Measurements from ENCODE around the gene ZNF497.
"Not testable (repeated sequence)": the region's sequence is repeated elsewhere in the genome, so short reads cannot be mapped to it uniquely, and the experiment has no call there.

The ZNF497 gene

DNA sequence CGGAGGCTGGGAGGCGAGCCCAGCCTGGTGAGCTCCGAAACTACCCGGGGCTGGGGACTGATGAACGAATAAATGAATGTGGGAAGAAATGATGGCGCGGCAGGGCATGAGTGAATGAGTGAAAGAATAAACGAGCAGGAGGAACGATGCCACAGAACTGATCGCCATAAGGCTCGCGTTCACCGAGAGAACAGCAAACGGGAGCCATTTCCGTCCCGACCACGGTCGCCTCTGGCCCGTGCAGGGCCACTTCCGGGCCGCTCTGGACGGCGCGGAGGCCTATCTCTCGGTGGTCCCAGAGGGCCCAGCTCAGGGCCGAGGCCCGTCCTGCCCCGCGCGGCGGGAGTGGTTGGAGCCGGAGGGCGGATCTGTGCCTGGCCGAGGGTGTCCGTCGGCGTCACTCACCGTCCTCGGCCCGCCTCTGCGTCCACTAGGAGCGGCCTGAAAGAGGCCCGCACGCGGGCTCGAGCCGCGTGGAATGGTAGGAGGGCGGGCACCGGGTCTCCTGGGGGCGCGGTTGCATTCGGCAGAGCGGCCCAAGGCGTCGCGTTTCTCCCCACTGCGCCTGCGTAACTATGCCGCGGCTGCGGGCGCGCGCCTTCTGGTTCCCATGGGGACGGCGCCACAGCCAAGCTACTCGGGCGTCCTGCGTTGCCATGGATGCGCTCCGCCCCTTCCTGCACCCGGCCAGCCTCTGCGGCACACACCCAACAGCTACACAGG, at the start of gene ZNF497:
ZNF497 (minus strand) TSS at position 480 of the 723 bp plus-strand sequence. CDS start 5,116 bp downstream, outside the sequence.
- no peak for TF ChIP-seq CTCF (IDR thresholded peaks at IDR 0.05)
- H3K9me3 Mint-ChIP-seq = no peaks in the 10 kb centered on the region
- H3K4me1 Mint-ChIP-seq = peaks cover 26% of the 10 kb centered on the region
- H3K36me3 Mint-ChIP-seq (ENCODE audit: low read depth) = peaks cover 4% of the 10 kb centered on the region
- peak within 1 kb of the TSS; percentile 97 for H3K4me3 Mint-ChIP-seq
- peak within 1 kb of the TSS; percentile 99 for H3K27ac Mint-ChIP-seq
- DNase-seq = peak; percentile 97
- H3K27me3 Mint-ChIP-seq (ENCODE audit: low read depth, poor library complexity) = peaks cover 4% of the 10 kb centered on the region

DNA sequence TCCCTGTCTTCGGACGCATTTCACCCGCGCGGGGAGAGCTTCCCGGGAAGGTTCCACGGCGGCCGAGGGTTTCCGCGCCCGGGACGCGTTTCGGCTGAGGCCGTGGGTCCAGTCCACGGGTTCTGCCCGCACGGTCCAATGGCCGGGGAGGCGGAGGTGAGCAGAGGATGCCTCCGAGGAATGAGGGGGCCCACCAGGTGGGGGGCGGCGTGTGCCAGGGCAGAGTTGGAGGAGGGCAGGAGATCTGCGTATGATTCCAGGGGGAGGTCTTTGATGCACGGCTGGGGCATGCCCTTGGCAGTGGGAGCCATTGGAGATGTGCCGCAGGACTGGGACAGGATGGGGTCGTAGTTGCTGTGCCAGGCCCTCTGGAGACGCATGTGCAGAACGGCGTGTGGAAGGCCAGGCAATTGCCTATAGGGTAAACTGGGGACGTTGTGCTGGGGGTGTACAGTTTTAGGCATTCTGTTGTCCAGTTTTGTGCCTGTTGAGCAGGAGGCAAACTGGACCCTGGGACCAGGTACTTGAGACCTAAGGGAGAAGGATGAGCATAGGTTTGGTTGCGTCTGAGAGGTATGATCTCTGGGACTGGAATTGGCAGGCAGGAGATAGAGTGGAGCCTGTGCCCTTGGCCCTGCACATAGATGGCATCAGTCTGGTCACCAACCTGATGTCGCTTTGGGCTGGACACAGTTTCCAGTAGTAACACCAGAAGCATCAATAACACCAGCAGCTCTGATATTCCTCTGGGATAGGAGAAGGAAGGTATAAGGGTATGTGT, 46.6 kb upstream of the ZNF497 start:
- H3K27me3 Mint-ChIP-seq (ENCODE audit: low read depth, poor library complexity) = no peaks in the 10 kb centered on the region
- peaks cover 35% of the 10 kb centered on the region for H3K4me1 Mint-ChIP-seq
- TF ChIP-seq CTCF (IDR thresholded peaks at IDR 0.05) = no peak
- DNase-seq = peak; percentile 33
- peaks cover 25% of the 10 kb centered on the region for H3K9me3 Mint-ChIP-seq
- no peak overlapping the region for H3K27ac Mint-ChIP-seq
- H3K4me3 Mint-ChIP-seq = peak overlapping the region; percentile 87
- H3K36me3 Mint-ChIP-seq (ENCODE audit: low read depth) = peaks cover 42% of the 10 kb centered on the region

DNA sequence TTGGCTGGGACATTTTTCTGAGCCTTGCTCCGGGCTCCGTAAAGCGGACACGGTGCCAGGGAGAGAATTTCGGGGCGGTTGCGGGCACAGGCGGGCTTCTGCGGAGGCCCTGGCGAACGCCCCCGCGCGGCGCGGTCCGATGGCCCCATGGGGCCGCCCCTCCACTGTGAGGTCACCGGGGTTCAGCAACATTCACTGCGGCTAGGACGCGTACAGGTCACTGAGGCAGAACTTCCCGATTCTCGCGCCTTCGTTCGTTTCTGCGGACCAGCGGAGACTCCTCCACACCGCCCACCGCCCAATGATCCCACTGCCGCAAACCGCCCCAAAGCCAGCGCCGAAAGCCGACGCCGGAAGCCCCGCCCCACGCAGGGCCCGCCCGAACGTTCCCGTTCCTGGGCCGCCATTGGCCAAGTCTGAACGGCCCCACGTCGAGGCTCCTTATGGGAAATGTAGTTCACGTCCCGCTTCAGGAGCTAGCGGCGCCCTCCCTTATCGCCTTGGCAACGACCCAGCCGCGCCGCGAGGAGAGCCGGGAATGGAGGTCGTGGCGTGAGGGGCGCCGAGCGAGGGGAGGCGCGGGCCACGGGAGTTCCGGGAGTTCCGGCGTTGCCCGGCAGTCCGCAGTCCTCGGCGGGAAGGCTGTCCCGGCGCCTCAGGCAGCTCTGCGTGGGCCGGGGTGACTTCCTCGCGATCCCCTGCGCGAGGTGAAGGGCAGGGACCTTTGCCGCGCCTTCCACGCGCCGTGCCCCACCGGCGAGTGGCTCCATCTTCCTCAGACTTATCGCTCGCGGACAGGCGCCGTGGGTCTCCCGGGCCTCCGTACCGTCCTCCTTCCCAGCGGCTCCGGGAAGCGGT, 45.8 kb upstream of the ZNF497 start, which contains the start of gene ZNF584:
ZNF584 (plus strand) TSS at position 498 of the 858 bp plus-strand sequence. CDS start 499 bp downstream, outside the sequence.
- H3K27ac Mint-ChIP-seq = peak within 1 kb of the TSS; percentile 99

GRCh38 chr19:58407658-58408151, 45.2 kb upstream of the ZNF497 start:
- no peaks in the 10 kb centered on the region for H3K27me3 Mint-ChIP-seq (ENCODE audit: low read depth, poor library complexity)
- peaks cover 45% of the 10 kb centered on the region for H3K36me3 Mint-ChIP-seq (ENCODE audit: low read depth)
- H3K9me3 Mint-ChIP-seq = peaks cover 33% of the 10 kb centered on the region
- peaks cover 35% of the 10 kb centered on the region for H3K4me1 Mint-ChIP-seq
- DNase-seq = peak; percentile 22
- no peak for TF ChIP-seq CTCF (IDR thresholded peaks at IDR 0.05)
- peak overlapping the region; percentile 99 for H3K27ac Mint-ChIP-seq
- H3K4me3 Mint-ChIP-seq = peak overlapping the region; percentile 87

More for the DNA sequence above, 45.8 kb upstream of the ZNF497 start, which contains the start of gene ZNF584:
- TF ChIP-seq CTCF (IDR thresholded peaks at IDR 0.05) = no peak
- peaks cover 35% of the 10 kb centered on the region for H3K4me1 Mint-ChIP-seq
- peak; percentile 98 for DNase-seq
- H3K36me3 Mint-ChIP-seq (ENCODE audit: low read depth) = peaks cover 45% of the 10 kb centered on the region
- H3K9me3 Mint-ChIP-seq = peaks cover 33% of the 10 kb centered on the region
- peak within 1 kb of the TSS; percentile 87 for H3K4me3 Mint-ChIP-seq
- no peaks in the 10 kb centered on the region for H3K27me3 Mint-ChIP-seq (ENCODE audit: low read depth, poor library complexity)

- no peak for DNase-seq
- peaks cover 28% of the 10 kb centered on the region for H3K9me3 Mint-ChIP-seq
- no peak for TF ChIP-seq CTCF (IDR thresholded peaks at IDR 0.05)
- H3K27ac Mint-ChIP-seq = peak overlapping the region; percentile 99
- peak overlapping the region; percentile 87 for H3K4me3 Mint-ChIP-seq
- H3K36me3 Mint-ChIP-seq (ENCODE audit: low read depth) = peaks cover 40% of the 10 kb centered on the region
- H3K4me1 Mint-ChIP-seq = peaks cover 35% of the 10 kb centered on the region
- no peaks in the 10 kb centered on the region for H3K27me3 Mint-ChIP-seq (ENCODE audit: low read depth, poor library complexity)
Measured at GRCh38 chr19:58406818-58407657, 44.5 kb upstream of the ZNF497 start.

DNA sequence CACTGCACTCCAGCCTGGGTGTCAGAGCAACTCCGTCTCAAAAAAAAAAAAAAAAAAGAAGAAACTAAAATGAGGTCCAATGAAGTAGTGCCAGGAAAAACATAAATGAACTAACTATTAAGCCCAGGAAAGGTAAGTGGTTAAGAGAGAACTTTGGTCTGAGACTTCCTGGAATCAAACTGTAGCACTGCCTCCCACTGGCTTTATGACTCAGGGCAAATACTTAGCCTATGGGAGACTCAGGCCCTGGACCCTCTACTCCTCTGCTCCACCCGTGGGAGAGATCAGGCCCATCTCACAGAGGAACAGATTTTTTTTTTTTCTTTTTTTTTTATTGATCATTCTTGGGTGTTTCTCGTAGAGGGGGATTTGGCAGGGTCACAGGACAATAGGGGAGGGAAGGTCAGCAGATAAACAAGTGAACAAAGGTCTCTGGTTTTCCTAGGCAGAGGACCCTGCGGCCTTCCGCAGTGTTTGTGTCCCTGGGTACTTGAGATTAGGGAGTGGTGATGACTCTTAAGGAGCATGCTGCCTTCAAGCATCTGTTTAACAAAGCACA, 41.4 kb upstream of the ZNF497 start:
- not testable (repeated sequence) for DNase-seq; H3K27me3 Mint-ChIP-seq (ENCODE audit: low read depth, poor library complexity); H3K4me3 Mint-ChIP-seq
- H3K4me1 Mint-ChIP-seq = peaks cover 44% of the 10 kb centered on the region
- peak overlapping the region; percentile 36 for H3K27ac Mint-ChIP-seq
- peaks cover 32% of the 10 kb centered on the region for H3K9me3 Mint-ChIP-seq
- peaks cover 31% of the 10 kb centered on the region for H3K36me3 Mint-ChIP-seq (ENCODE audit: low read depth)
